WTC11 (cell line): ENCODE results near the gene PRDX2. TPM values are rescaled to one million over a fixed set of nuclear protein-coding genes. Genes with fewer than 3 reads are reported as not detected.

Experiments used
- ATAC-seq: fragments of 200-7000 bp; cut with Tn5 transposase; 2 replicates; pipeline ENCODE4 v1.10.0; 2021; ENCODE audit warnings: mild to moderate bottlenecking, moderate library complexity
- CTCF ChIA-PET: fragments of 300-600 bp; sonication (Branson Sonifier 250); formaldehyde crosslinking; loops from one replicate; lab custom pipeline; 2021; ENCODE audit warnings: antibody characterized with exemption; lab: Charles Lee
- POLR2A ChIA-PET: fragments of 350-600 bp; sonication (Branson Sonifier 250); formaldehyde crosslinking; loops from one replicate; lab custom pipeline; 2021; ENCODE audit warnings: antibody characterized with exemption; lab: Charles Lee
- DNase-seq: peaks from one replicate; pipeline ENCODE4 v3.0.0; 2021; ENCODE audit warnings: low spot score
- H3K27ac Mint-ChIP-seq: 2 replicates; pipeline ENCODE4 v1.8.0; 2021; ENCODE audit warnings: mixed read lengths
- H3K27me3 Mint-ChIP-seq: 2 replicates; pipeline ENCODE4 v1.8.0; 2021; ENCODE audit warnings: low read depth, mild to moderate bottlenecking, moderate library complexity, mixed read lengths
- H3K36me3 Mint-ChIP-seq: 2 replicates; pipeline ENCODE4 v1.8.0; 2021; ENCODE audit warnings: mixed read lengths
- H3K4me1 Mint-ChIP-seq: 2 replicates; pipeline ENCODE4 v1.8.0; 2022; ENCODE audit warnings: mixed read lengths
- H3K4me3 Mint-ChIP-seq: 2 replicates; pipeline ENCODE4 v1.8.0; 2021; ENCODE audit warnings: mild to moderate bottlenecking, moderate library complexity, mixed read lengths
- H3K9me3 Mint-ChIP-seq: 2 replicates; pipeline ENCODE4 v1.8.0; 2021; ENCODE audit warnings: mixed read lengths
- CTCF ChIP-seq: fragments of 200-600 bp; IDR thresholded peaks from 2 replicates; pipeline ENCODE4 v1.8.0; 2022; ENCODE audit warnings: antibody characterized with exemption
- ESRRA ChIP-seq: sonication (generic); formaldehyde crosslinking; IDR thresholded peaks from 2 replicates; pipeline ENCODE4 v1.8.1; 2022; ENCODE audit warnings: mild to moderate bottlenecking, missing genetic modification reagents, borderline replicate concordance
- ETV6 ChIP-seq: sonication (generic); formaldehyde crosslinking; IDR thresholded peaks from 2 replicates; pipeline ENCODE4 v1.8.1; 2022; ENCODE audit warnings: mild to moderate bottlenecking, missing genetic modification reagents
- FOXK1 ChIP-seq: sonication (generic); formaldehyde crosslinking; IDR thresholded peaks from 2 replicates; pipeline ENCODE4 v1.8.0; 2022; ENCODE audit warnings: mild to moderate bottlenecking, moderate library complexity, missing genetic modification reagents
- JAZF1 ChIP-seq: fragments of 250-450 bp; sonication (Bioruptor Pico); IDR thresholded peaks from 2 replicates; pipeline ENCODE4 v1.9.0; 2021; ENCODE audit warnings: moderate library complexity, mild to moderate bottlenecking, inconsistent platforms
- JUN ChIP-seq: sonication (generic); formaldehyde crosslinking; IDR thresholded peaks from 2 replicates; pipeline ENCODE4 v1.8.0; 2023; ENCODE audit warnings: mild to moderate bottlenecking, missing genetic modification reagents
- KAT7 ChIP-seq: sonication (generic); formaldehyde crosslinking; IDR thresholded peaks from 2 replicates; pipeline ENCODE4 v1.8.1; 2023; ENCODE audit warnings: missing genetic modification reagents, mild to moderate bottlenecking, borderline replicate concordance
- NFYB ChIP-seq: sonication (generic); formaldehyde crosslinking; conservative IDR thresholded peaks from 2 replicates; pipeline ENCODE4 v1.8.0; 2022; ENCODE audit warnings: low read depth, missing genetic modification reagents
- SMAD4 ChIP-seq: sonication (generic); formaldehyde crosslinking; IDR thresholded peaks from 2 replicates; pipeline ENCODE4 v1.8.0; 2022; ENCODE audit warnings: mild to moderate bottlenecking, missing genetic modification reagents
- TEAD1 ChIP-seq: sonication (generic); formaldehyde crosslinking; IDR thresholded peaks from 2 replicates; pipeline ENCODE4 v1.8.0; 2022; ENCODE audit warnings: mild to moderate bottlenecking, missing genetic modification reagents
- TEAD4 ChIP-seq: sonication (generic); formaldehyde crosslinking; IDR thresholded peaks from 2 replicates; pipeline ENCODE4 v1.8.0; 2022; ENCODE audit warnings: mild to moderate bottlenecking, missing genetic modification reagents
- ZBTB21 ChIP-seq: sonication (generic); formaldehyde crosslinking; IDR thresholded peaks from 2 replicates; pipeline ENCODE4 v1.8.1; 2023; ENCODE audit warnings: mild to moderate bottlenecking, missing genetic modification reagents, borderline replicate concordance
- ZNF121 ChIP-seq: sonication (generic); formaldehyde crosslinking; IDR thresholded peaks from 2 replicates; pipeline ENCODE4 v1.8.0; 2023; ENCODE audit warnings: missing genetic modification reagents
- ZNF138 ChIP-seq: sonication (generic); formaldehyde crosslinking; conservative IDR thresholded peaks from 2 replicates; pipeline ENCODE4 v1.8.1; 2022; ENCODE audit warnings: mild to moderate bottlenecking, moderate library complexity, missing genetic modification reagents
- ZNF219 ChIP-seq: sonication (generic); formaldehyde crosslinking; IDR thresholded peaks from 2 replicates; pipeline ENCODE4 v1.8.0; 2023; ENCODE audit warnings: missing genetic modification reagents, mild to moderate bottlenecking, borderline replicate concordance
- total RNA-seq: library from RNA; stranded (reverse); gene quantifications from 3 replicates; pipeline ENCODE4 v1.2.3, GENCODE V29; 2021
- TF ChIP-seq, protein P1 (sequence below): sonication (generic); formaldehyde crosslinking; IDR thresholded peaks from 2 replicates; pipeline ENCODE4 v1.8.0; 2022; ENCODE audit warnings: missing genetic modification reagents

The PRDX2 gene
- total RNA-seq, 1 experiment from 2014 or later, result 378 TPM

- Mint-ChIP-seq H3K4me1 (peaks cover 26% of the 10 kb centered on the region), H3K4me3 (peak overlapping the region; percentile 43; the same call in 1 of the 2 replicates), H3K27ac (peak overlapping the region; percentile 96), H3K36me3 (peaks cover 19% of the 10 kb centered on the region), H3K27me3 (peaks cover 25% of the 10 kb centered on the region), H3K9me3 (no peaks in the 10 kb centered on the region)
- POLR2A ChIA-PET, result interaction anchor here (0.6 to 1.7 kb wide), 5 partner anchors 18 to 917 kb away, joined by 3 to 12 read pairs (median 3); no protein-coding TSS in a partner anchor
- DNase-seq (peak; percentile 86), ATAC-seq (peak; percentile 67)
- CTCF ChIA-PET, result interaction anchor here (0.5 to 14.0 kb wide), 20 partner anchors 10 to 138 kb away, joined by 3 to 341 read pairs (median 6); partner anchors contain the start of genes RNASEH2A and TRIR
- no peak for TF ChIP-seq ZNF138 (CRISPR knock-in tag)
- TF ChIP-seq, protein P1, sequence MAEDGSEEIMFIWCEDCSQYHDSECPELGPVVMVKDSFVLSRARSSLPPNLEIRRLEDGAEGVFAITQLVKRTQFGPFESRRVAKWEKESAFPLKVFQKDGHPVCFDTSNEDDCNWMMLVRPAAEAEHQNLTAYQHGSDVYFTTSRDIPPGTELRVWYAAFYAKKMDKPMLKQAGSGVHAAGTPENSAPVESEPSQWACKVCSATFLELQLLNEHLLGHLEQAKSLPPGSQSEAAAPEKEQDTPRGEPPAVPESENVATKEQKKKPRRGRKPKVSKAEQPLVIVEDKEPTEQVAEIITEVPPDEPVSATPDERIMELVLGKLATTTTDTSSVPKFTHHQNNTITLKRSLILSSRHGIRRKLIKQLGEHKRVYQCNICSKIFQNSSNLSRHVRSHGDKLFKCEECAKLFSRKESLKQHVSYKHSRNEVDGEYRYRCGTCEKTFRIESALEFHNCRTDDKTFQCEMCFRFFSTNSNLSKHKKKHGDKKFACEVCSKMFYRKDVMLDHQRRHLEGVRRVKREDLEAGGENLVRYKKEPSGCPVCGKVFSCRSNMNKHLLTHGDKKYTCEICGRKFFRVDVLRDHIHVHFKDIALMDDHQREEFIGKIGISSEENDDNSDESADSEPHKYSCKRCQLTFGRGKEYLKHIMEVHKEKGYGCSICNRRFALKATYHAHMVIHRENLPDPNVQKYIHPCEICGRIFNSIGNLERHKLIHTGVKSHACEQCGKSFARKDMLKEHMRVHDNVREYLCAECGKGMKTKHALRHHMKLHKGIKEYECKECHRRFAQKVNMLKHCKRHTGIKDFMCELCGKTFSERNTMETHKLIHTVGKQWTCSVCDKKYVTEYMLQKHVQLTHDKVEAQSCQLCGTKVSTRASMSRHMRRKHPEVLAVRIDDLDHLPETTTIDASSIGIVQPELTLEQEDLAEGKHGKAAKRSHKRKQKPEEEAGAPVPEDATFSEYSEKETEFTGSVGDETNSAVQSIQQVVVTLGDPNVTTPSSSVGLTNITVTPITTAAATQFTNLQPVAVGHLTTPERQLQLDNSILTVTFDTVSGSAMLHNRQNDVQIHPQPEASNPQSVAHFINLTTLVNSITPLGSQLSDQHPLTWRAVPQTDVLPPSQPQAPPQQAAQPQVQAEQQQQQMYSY (CRISPR knock-in tag), result peak; percentile 68
- no peak for TF ChIP-seq ESRRA
- no peak for TF ChIP-seq SMAD4 (CRISPR knock-in tag)
- TF ChIP-seq TEAD4 (CRISPR knock-in tag), result 0 out of 2 replicates have a peak, but pooled peaks have one; percentile 34
- peak; percentile 84 for TF ChIP-seq CTCF
- no peak for TF ChIP-seq KAT7
- peak; percentile 74; the same call in 1 of the 2 replicates for TF ChIP-seq TEAD1
- no peak for TF ChIP-seq ZNF219 (CRISPR knock-in tag)
- TF ChIP-seq ETV6, result peak; percentile 63; the same call in 1 of the 2 replicates
- TF ChIP-seq, all 79 proteins: peak for 5
These were observed 5.2 kb downstream of the PRDX2 start for GRCh38 chr19:12796146-12797071.

DNA sequence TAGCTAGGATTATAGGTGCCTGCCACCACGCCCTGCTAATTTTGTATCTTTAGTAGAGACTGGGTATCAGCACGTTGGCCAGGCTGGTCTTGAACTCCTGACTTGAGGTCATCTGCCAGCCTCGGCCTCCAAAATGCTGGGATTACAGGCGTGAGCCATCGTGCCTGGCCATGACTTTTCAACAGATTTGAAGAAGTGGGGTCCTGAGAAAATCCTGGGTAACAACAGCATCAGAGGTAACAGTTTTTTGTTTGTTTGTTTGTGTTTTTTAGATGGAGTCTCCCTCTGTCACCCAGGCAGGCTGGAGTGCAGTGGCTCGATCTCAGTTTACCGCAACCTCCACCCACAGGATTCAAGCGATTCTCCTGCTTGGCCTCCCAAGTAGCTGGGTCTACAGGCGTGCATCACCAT is 6.6 kb downstream of the PRDX2 start:
- DNase-seq (no peak), ATAC-seq (no peak)
- Mint-ChIP-seq H3K4me1 (peaks cover 28% of the 10 kb centered on the region), H3K27ac (no peak overlapping the region), H3K36me3 (peaks cover 15% of the 10 kb centered on the region), H3K27me3 (peaks cover 32% of the 10 kb centered on the region), H3K9me3 (no peaks in the 10 kb centered on the region), H3K4me3 (no peak overlapping the region)
- ChIA-PET CTCF (interaction anchor here (0.5 to 14.0 kb wide), 12 partner anchors 11 to 92 kb away, joined by 4 to 341 read pairs (median 11); partner anchors contain the start of gene RNASEH2A), POLR2A (interaction anchor here (0.6 to 1.7 kb wide), 2 partner anchors 14 to 29 kb away, joined by 3 to 4 read pairs; no protein-coding TSS in a partner anchor)
- TF ChIP-seq NFYB (CRISPR knock-in tag) (no peak), JAZF1 (CRISPR knock-in tag) (no peak), FOXK1 (CRISPR knock-in tag) (no peak), ZNF121 (CRISPR knock-in tag) (no peak), JUN (CRISPR knock-in tag) (no peak), ZBTB21 (CRISPR knock-in tag) (no peak), ZNF138 (CRISPR knock-in tag) (no peak)
